GM19324 (cell line): Measurements from ENCODE around the gene LIMK2.

Experiments used
- ATAC-seq: cut with Tn5 transposase; IDR thresholded peaks from one replicate; pipeline ENCODE4 v1.9.1; 2021; ENCODE audit warnings: mild to moderate bottlenecking, moderate library complexity; ENCODE audit not compliant: unreplicated experiment, low FRiP score

Gene LIMK2

GRCh38 chr22:31326877-31327276 is 114.8 kb downstream of the LIMK2 start:
- ATAC-seq = no peak

DNA sequence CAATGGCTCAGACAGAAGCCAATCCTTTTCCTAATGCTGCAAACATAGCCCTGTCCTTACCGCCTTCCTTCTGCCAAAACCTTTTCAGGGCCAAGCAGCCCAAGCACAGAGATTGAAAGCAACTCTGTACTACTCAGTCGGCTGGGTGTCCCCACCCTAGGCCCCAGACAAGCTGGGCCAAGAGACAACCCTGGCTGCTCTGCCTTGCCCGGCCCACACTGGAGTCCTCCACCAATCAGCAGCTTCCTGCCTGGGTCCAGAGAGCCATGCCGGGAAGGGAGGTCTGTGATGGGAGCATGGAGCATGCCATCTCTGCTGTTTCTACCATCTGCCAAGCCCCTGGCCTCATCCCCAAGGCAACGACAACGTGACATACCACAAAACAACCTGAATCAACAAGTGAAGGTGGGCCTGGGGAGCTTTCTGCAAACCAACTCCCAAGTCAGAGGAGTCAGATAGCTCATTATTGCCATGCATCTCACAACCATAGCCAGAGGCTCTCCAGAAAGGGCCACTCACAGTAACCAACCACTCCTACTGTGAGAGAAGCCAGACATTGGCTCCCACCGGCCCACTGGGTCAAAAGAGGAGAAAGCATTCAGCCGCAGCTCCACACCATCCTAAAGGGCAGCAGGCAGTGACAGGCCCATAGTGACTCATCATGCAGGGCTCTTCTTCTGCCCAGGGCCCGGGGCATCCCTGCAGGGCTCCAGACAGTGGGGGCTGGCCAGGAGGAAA is 115.9 kb downstream of the LIMK2 start:
- ATAC-seq = no peak

- no peak for ATAC-seq
Measured at GRCh38 chr22:31328544-31328960, 116.5 kb downstream of the LIMK2 start.

GRCh38 chr22:31329029-31329428 is 116.9 kb downstream of the LIMK2 start:
- no peak for ATAC-seq
